Peyer's patch (tissue), 4 donors: ENCODE data around the gene EHMT2. TPM values are rescaled to one million over a fixed set of nuclear protein-coding genes. Genes with fewer than 3 reads are reported as not detected.

Source experiments
- DNase-seq, 3 donors: peaks; one replicate each; pipeline ENCODE4 v3.0.0-alpha.2; 2017 to 2019
- H3K27ac ChIP-seq, 4 donors: fragments of 200-600 bp; sonication (generic); one replicate each; pipeline ENCODE4 v1.5.1; 2016 to 2019
- H3K27me3 ChIP-seq, 2 donors: fragments of 200-600 bp; sonication (generic); one replicate each; pipeline ENCODE4 v1.5.1; 2019
- H3K36me3 ChIP-seq, 3 donors: fragments of 200-600 bp; sonication (generic); one replicate each; pipeline ENCODE4 v1.5.1; 2016 to 2019
- H3K4me1 ChIP-seq, 4 donors: fragments of 200-600 bp; sonication (generic); one replicate each; pipeline ENCODE4 v1.5.1; 2016 to 2019
- H3K4me3 ChIP-seq, 4 donors: fragments of 200-600 bp; sonication (generic); 1 replicate in 3 of 4; 2 replicates in 1 of 4; pipeline ENCODE4 v1.5.1; 2016 to 2019; ENCODE audit warnings: mild to moderate bottlenecking in 1 of 4
- H3K9me3 ChIP-seq, 4 donors: fragments of 200-600 bp; sonication (generic); one replicate each; pipeline ENCODE4 v1.5.1; 2016 to 2019; ENCODE audit warnings: mild to moderate bottlenecking in 1 of 4
- CTCF ChIP-seq, 6 experiments: fragments of 450-650 bp in 4 of 6; fragments of 200-600 bp in 2 of 6; sonication (generic) in 1 of 6; IDR thresholded peaks; one replicate each; pipeline ENCODE4 v1.5.1; 2017 to 2019; ENCODE audit warnings: antibody characterized with exemption in 6 of 6, mild to moderate bottlenecking in 3 of 6, moderate library complexity in 1 of 6
- POLR2A ChIP-seq, 2 donors: fragments of 450-650 bp; IDR thresholded peaks; one replicate each; pipeline ENCODE4 v1.5.1; 2017; ENCODE audit warnings: antibody characterized with exemption in 2 of 2, mild to moderate bottlenecking in 2 of 2, moderate library complexity in 2 of 2
- total RNA-seq, 4 donors: library from RNA; depleted of rRNA; stranded (reverse); fragments of >200 nt; gene quantifications; one replicate each; pipeline ENCODE4 v1.1.0, GENCODE V29; 2016

The EHMT2 gene
- total RNA-seq, 4 donors from 2014 or later: 25.0 to 75.1 (median 50.6) TPM

- Histone ChIP-seq H3K9me3 (no peaks in the 10 kb centered on the region), H3K4me1 (no peaks in the 10 kb centered on the region), H3K27ac (no peak overlapping the region), H3K27me3 (no peaks in the 10 kb centered on the region), H3K36me3 (no peaks in the 10 kb centered on the region), H3K4me3 (no peak overlapping the region)
- DNase-seq: no peak
- TF ChIP-seq CTCF (IDR thresholded peaks at IDR 0.05) (no peak), POLR2A (IDR thresholded peaks at IDR 0.05) (no peak)
Observed at GRCh38 chr6:31930962-31931361, 33.5 kb upstream of the EHMT2 start.

GRCh38 chr6:31928672-31928939, 31.1 kb upstream of the EHMT2 start:
- Histone ChIP-seq H3K4me3 (peak overlapping the region in 1 of 4 donors; percentile 48), H3K9me3 (no peaks in the 10 kb centered on the region), H3K27me3 (no peaks in the 10 kb centered on the region), H3K27ac (no peak overlapping the region), H3K4me1 (no peaks in the 10 kb centered on the region), H3K36me3 (no peaks in the 10 kb centered on the region)
- no peak for DNase-seq
- TF ChIP-seq CTCF (IDR thresholded peaks at IDR 0.05) (no peak), POLR2A (IDR thresholded peaks at IDR 0.05) (no peak)

- Histone ChIP-seq H3K4me3 (peak overlapping the region in 3 of 4 donors; percentile 16 to 48 (median 28)), H3K4me1 (no peaks in the 10 kb centered on the region), H3K9me3 (no peaks in the 10 kb centered on the region), H3K27me3 (no peaks in the 10 kb centered on the region), H3K36me3 (no peaks in the 10 kb centered on the region), H3K27ac (peak overlapping the region in 3 of 4 donors; percentile 38 to 53 (median 44))
- TF ChIP-seq POLR2A (IDR thresholded peaks at IDR 0.05) (no peak), CTCF (IDR thresholded peaks at IDR 0.05) (no peak)
- no peak for DNase-seq
Observed at GRCh38 chr6:31927863-31928671, 30.6 kb upstream of the EHMT2 start.

- TF ChIP-seq CTCF (IDR thresholded peaks at IDR 0.05): no peak
- no peak for TF ChIP-seq POLR2A (IDR thresholded peaks at IDR 0.05)
- H3K4me3 ChIP-seq: peak within 1 kb of the TSS in 3 of 4 donors; percentile 16 to 48 (median 28)
- DNase-seq: no peak
- no peaks in the 10 kb centered on the region for H3K27me3 ChIP-seq
- no peaks in the 10 kb centered on the region for H3K36me3 ChIP-seq
- H3K4me1 ChIP-seq: no peaks in the 10 kb centered on the region
- H3K9me3 ChIP-seq: no peaks in the 10 kb centered on the region
- H3K27ac ChIP-seq: peak within 1 kb of the TSS in 3 of 4 donors; percentile 38 to 53 (median 44)
Observed at GRCh38 chr6:31927242-31927862, 29.9 kb upstream of the EHMT2 start, which contains the start of gene C2. C2 (plus strand) TSS chr6:31927717; CDS start chr6:31927753, 36 bp downstream.

GRCh38 chr6:31922942-31923341, 25.4 kb upstream of the EHMT2 start:
- DNase-seq: peak in 1 of 3 donors; percentile 27
- TF ChIP-seq CTCF (IDR thresholded peaks at IDR 0.05) (no peak), POLR2A (IDR thresholded peaks at IDR 0.05) (no peak)
- H3K4me3 ChIP-seq: no peak overlapping the region

More at GRCh38 chr6:31922942-31923341, 25.4 kb upstream of the EHMT2 start:
- no peaks in the 10 kb centered on the region for H3K36me3 ChIP-seq
- no peaks in the 10 kb centered on the region for H3K27me3 ChIP-seq
- no peak overlapping the region for H3K27ac ChIP-seq
- no peaks in the 10 kb centered on the region for H3K4me1 ChIP-seq
- H3K9me3 ChIP-seq: no peaks in the 10 kb centered on the region
